NB4 (cell line): ENCODE data around the gene METTL13.

Experiments used
- DNase-seq: peaks from one replicate; pipeline ENCODE4 v3.0.0; 2010; ENCODE audit warnings: low read depth
- H3K4me3 ChIP-seq: one replicate; pipeline ENCODE4 v1.5.1; 2011; ENCODE audit warnings: mild to moderate bottlenecking, low read depth, low read length, moderate library complexity
- CTCF ChIP-seq: IDR thresholded peaks from one replicate; pipeline ENCODE4 v1.5.1; 2012; ENCODE audit warnings: low read depth, low read length
- MAX ChIP-seq: IDR thresholded peaks from 2 replicates; pipeline ENCODE4 v1.6.1; 2011; ENCODE audit warnings: low read depth, low read length
- MYC ChIP-seq: IDR thresholded peaks from 2 replicates; pipeline ENCODE4 v1.6.1; 2011; ENCODE audit warnings: low read depth, low read length
- POLR2A ChIP-seq: IDR thresholded peaks from 2 replicates; pipeline ENCODE4 v1.6.1; 2011; ENCODE audit warnings: mild to moderate bottlenecking; ENCODE audit not compliant: insufficient read length; ENCODE audit errors: extremely low read depth

METTL13 gene

DNA sequence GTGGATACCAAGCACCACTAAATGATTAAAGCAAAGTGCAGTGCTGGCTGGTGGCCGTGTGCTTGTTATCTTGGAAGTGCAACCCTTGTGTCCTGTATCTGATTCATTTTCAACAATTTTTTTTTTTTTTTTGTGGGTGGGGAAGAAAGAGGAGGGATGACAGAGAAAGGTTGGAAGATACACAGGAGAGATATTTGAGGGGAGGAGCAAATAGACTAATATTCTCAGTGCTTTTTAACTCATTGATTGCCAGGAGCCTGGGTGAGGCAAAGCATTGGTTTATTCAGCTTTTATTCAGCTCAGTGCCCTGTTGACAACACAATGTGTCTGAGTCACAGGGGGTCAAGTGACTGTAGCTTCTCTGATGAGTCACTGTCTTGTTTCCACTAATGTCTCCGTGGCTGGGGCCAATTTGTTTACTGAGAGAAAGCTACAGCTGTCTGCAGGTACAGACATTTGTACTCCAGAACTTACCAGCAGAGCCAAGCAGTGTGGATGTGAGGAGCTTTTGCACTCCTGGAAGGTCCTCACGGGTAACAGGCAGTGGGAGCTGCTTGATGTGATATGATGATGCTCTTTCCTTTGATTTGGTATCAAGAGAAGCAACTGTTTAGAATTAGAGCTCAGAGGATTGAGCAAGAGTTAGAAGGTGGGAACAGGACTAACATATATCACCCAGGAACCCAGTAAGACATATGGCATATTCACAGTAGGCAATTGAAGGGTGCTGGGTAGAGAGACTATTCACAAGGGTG lies 36.2 kb downstream of the METTL13 start:
- no peak for TF ChIP-seq MAX
- no peak for TF ChIP-seq MYC
- TF ChIP-seq CTCF = no peak
- no peak for TF ChIP-seq POLR2A
- H3K4me3 ChIP-seq = no peak overlapping the region
- DNase-seq = peak; percentile 28

GRCh38 chr1:171819946-171820345 lies 38.5 kb downstream of the METTL13 start:
- no peak for TF ChIP-seq POLR2A
- TF ChIP-seq CTCF = no peak
- TF ChIP-seq MYC = no peak
- TF ChIP-seq MAX = no peak
- no peak for DNase-seq
- H3K4me3 ChIP-seq = no peak overlapping the region

DNA sequence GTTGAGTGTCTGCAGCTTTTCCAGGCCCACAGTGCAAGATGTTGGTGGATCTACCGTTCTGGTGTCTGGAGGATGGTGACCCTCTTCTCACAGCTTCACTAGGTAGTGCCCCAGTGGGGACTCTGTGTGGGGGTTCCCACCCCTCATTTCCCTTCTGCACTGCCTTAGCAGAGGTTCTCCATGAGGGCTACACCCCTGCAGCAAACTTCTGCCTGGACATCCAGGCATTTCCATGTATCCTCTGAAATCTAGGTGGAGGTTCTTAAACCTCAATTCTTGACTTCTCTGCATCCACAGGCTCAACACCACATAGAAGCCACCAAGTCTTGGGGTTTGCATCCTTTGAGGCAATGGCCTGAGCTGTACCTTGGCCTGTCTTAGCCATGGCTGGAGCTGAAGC lies 45.5 kb downstream of the METTL13 start:
- TF ChIP-seq MYC (no peak), POLR2A (no peak), MAX (no peak), CTCF (no peak)
- no peak for DNase-seq
- H3K4me3 ChIP-seq = no peak overlapping the region

DNA sequence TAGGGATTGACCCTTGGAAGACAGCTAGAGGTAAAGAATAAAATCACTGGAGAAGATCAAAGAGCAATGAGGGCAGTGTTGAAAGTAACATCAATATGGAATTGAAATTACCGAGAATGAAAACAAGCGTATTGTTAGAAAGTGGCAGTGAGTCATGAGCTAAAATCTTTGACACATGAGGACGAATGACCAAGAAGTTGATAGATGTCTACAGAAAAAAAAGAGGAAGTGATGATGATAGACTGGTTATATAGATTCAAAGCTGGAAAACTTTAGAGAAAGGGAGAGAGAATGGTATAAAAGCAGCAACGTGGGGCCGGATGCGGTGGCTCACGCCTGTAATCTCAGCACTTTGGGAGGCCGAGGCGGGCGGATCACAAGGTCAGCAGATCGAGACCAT lies 47.3 kb downstream of the METTL13 start:
- H3K4me3 ChIP-seq = no peak overlapping the region
- TF ChIP-seq POLR2A (no peak), MYC (no peak), MAX (no peak), CTCF (no peak)
- peak; percentile 12 for DNase-seq

- no peak overlapping the region for H3K4me3 ChIP-seq
- no peak for DNase-seq
- TF ChIP-seq POLR2A (no peak), MAX (no peak), MYC (no peak), CTCF (no peak)
Observed at GRCh38 chr1:171833091-171833825, 51.8 kb downstream of the METTL13 start.
